Fibroblast of the aortic adventitia (primary cell): ENCODE measurements around the gene ARHGAP26. TPM values are rescaled to one million over a fixed set of nuclear protein-coding genes. Genes with fewer than 3 reads are reported as not detected.

Experiments used
- DNase-seq: peaks from one replicate; pipeline ENCODE4 v3.0.0-alpha.2; 2010; ENCODE audit warnings: low read depth
- H3K4me3 ChIP-seq: 2 replicates; pipeline ENCODE4 v1.5.1; 2011; ENCODE audit warnings: low read depth, mild to moderate bottlenecking, control low read depth, low read length, moderate library complexity
- total RNA-seq: library from RNA; depleted of rRNA; stranded (reverse); fragments of >200 nt; gene quantifications from 2 replicates; pipeline ENCODE4 v1.2.3, GENCODE V29; 2012; ENCODE audit warnings: low replicate concordance
- TF ChIP-seq, protein P1 (sequence below): IDR thresholded peaks from 2 replicates; pipeline ENCODE4 v1.5.1; 2011; ENCODE audit warnings: mild to moderate bottlenecking, low read length, control low read depth, inconsistent platforms; ENCODE audit not compliant: insufficient read depth

The ARHGAP26 gene
- total RNA-seq, 1 donor, result 9.0 TPM

GRCh38 chr5:142810743-142811290 is 40.6 kb downstream of the ARHGAP26 start:
- TF ChIP-seq, protein P1, sequence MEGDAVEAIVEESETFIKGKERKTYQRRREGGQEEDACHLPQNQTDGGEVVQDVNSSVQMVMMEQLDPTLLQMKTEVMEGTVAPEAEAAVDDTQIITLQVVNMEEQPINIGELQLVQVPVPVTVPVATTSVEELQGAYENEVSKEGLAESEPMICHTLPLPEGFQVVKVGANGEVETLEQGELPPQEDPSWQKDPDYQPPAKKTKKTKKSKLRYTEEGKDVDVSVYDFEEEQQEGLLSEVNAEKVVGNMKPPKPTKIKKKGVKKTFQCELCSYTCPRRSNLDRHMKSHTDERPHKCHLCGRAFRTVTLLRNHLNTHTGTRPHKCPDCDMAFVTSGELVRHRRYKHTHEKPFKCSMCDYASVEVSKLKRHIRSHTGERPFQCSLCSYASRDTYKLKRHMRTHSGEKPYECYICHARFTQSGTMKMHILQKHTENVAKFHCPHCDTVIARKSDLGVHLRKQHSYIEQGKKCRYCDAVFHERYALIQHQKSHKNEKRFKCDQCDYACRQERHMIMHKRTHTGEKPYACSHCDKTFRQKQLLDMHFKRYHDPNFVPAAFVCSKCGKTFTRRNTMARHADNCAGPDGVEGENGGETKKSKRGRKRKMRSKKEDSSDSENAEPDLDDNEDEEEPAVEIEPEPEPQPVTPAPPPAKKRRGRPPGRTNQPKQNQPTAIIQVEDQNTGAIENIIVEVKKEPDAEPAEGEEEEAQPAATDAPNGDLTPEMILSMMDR, result no peak
- DNase-seq, result no peak
- no peak overlapping the region for H3K4me3 ChIP-seq

DNA sequence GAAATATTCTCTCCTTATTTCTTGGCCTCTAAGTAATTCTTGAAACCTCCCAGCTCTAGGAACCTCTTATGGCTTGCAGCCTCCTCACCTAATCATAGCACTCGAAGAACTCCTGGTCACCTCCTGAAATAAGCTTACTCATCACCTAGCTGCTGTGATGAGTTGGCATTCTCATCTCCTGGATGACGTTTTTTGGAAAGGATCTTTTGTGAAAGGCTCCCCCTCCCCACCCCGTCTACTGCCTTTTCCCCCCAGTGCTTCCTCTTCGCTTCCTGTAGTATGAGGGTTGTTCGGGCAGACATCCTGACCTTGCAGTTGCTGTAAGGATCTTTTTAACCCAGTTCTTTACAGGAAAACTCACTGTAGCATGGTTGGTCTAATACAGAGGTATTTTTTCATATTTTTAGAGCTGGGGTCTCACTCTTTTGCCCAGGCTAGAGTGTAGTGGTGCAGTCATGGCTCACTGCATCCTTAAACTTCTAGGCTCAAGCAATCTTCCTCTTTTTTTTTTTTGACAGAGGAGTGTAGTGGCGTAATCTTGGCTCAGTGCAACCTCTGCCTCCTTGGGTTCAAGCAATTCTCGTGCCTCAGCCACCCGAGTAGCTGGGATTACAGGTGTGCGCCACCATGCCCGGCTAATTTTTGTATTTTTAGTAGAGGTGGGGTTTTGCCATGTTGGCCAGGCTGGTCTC is 41.8 kb downstream of the ARHGAP26 start:
- TF ChIP-seq, protein P1, result no peak
- H3K4me3 ChIP-seq, result no peak overlapping the region
- no peak for DNase-seq

- TF ChIP-seq, protein P1, result no peak
- H3K4me3 ChIP-seq, result no peak overlapping the region
- DNase-seq, result no peak
These were observed 43.0 kb downstream of the ARHGAP26 start for GRCh38 chr5:142813220-142813619.

- H3K4me3 ChIP-seq, result no peak overlapping the region
- TF ChIP-seq, protein P1, result no peak
- DNase-seq, result peak; percentile 37
These were observed 43.9 kb downstream of the ARHGAP26 start for GRCh38 chr5:142814122-142814521.

DNA sequence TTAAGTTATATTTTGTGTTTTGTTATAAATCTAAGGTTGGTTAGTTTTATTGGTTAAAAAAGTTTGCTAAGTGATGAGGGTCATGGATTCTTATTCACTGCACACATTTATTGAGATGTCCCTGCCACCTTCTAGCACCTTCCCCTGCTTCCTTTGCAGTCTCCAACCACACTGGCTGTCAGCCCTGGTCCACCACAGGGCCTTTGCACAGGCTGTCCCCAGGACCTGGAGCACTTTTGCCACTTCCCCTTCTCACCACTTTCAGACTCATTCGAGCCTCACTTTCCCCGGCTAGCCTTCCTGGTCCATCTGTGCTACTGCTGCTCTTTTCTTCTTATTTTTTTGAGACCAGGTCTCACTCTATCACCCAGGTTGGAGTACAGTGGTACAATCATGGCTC is 45.3 kb downstream of the ARHGAP26 start:
- no peak for DNase-seq
- TF ChIP-seq, protein P1, result no peak
- no peak overlapping the region for H3K4me3 ChIP-seq

GRCh38 chr5:142816531-142817430 is 46.6 kb downstream of the ARHGAP26 start:
- TF ChIP-seq, protein P1, result no peak
- H3K4me3 ChIP-seq, result no peak overlapping the region
- peak; percentile 17 for DNase-seq
